ENCODE measurements around the gene THOC1.

The THOC1 gene

GRCh38 chr18:255171-255570, 12.7 kb downstream of the THOC1 start:
- no peak for TF ChIP-seq CTCF (IDR thresholded peaks at IDR 0.05; ENCODE audit: extremely low read depth, missing control alignments)
- DNase-seq (ENCODE audit: low spot score) = no peak

GRCh38 chr18:253121-253520, 14.7 kb downstream of the THOC1 start:
- no peak for DNase-seq (ENCODE audit: low spot score)
- TF ChIP-seq CTCF (IDR thresholded peaks at IDR 0.05; ENCODE audit: extremely low read depth, missing control alignments) = no peak

GRCh38 chr18:251572-251971, 16.3 kb downstream of the THOC1 start:
- no peak for TF ChIP-seq CTCF (IDR thresholded peaks at IDR 0.05; ENCODE audit: extremely low read depth, missing control alignments)
- no peak for DNase-seq (ENCODE audit: low spot score)

- no peak for DNase-seq (ENCODE audit: low spot score)
- TF ChIP-seq CTCF (IDR thresholded peaks at IDR 0.05; ENCODE audit: extremely low read depth, missing control alignments) = no peak
These were observed 17.2 kb downstream of the THOC1 start for GRCh38 chr18:250685-251084.

GRCh38 chr18:248053-248452, 19.8 kb downstream of the THOC1 start:
- no peak for TF ChIP-seq CTCF (IDR thresholded peaks at IDR 0.05; ENCODE audit: extremely low read depth, missing control alignments)
- DNase-seq (ENCODE audit: low spot score) = no peak

- DNase-seq (ENCODE audit: low spot score) = no peak
- no peak for TF ChIP-seq CTCF (IDR thresholded peaks at IDR 0.05; ENCODE audit: extremely low read depth, missing control alignments)
These were observed 22.5 kb downstream of the THOC1 start for GRCh38 chr18:245282-245847.

- TF ChIP-seq CTCF (IDR thresholded peaks at IDR 0.05; ENCODE audit: extremely low read depth, missing control alignments) = no peak
- no peak for DNase-seq (ENCODE audit: low spot score)
These were observed 27.7 kb downstream of the THOC1 start for GRCh38 chr18:240175-240574.
